Measurements from ENCODE around the gene COL8A2. TPM values are rescaled to one million over a fixed set of nuclear protein-coding genes. Genes with fewer than 3 reads are reported as not detected.

COL8A2 gene
- total and polyA plus RNA-seq, 2 donors (not counting 3 experiments of a cell fraction or from before 2014, with no cell fraction given): 1.2 to 1.3 TPM

DNA sequence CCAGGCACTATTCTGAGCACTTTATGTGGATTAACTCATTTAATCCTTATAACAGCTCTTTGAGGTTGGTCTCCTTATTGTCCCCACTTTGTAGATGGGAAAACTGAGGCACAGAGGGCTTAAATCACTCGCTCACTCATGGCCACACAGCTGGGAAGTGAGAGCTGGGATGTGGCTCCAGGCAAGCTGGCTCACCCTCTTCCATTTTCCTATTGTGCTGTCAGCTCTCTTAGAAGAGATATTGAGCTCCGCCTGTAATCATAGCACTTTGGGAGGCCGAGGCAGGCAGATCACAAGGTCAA is 3.8 kb upstream of the COL8A2 start:
- FAIRE-seq (no peak), DNase-seq (ENCODE audit: low read depth, low spot score) (no peak)
- peaks cover 5 to 9% of the 10 kb centered on the region in 2 experiments for H3K27me3 ChIP-seq (ENCODE audit: control insufficient read depth in 2 of 2, insufficient read depth in 2 of 2, low read length in 2 of 2)
- dilution Hi-C loops (cut with MboI; ENCODE audit: extremely low pct_ligation_motif_present, low sequenced_read_pairs): no loop called here
- no peaks in the 10 kb centered on the region for H3K79me2 ChIP-seq (ENCODE audit: control insufficient read depth, insufficient read depth, low read length)
- TF ChIP-seq, protein P1, sequence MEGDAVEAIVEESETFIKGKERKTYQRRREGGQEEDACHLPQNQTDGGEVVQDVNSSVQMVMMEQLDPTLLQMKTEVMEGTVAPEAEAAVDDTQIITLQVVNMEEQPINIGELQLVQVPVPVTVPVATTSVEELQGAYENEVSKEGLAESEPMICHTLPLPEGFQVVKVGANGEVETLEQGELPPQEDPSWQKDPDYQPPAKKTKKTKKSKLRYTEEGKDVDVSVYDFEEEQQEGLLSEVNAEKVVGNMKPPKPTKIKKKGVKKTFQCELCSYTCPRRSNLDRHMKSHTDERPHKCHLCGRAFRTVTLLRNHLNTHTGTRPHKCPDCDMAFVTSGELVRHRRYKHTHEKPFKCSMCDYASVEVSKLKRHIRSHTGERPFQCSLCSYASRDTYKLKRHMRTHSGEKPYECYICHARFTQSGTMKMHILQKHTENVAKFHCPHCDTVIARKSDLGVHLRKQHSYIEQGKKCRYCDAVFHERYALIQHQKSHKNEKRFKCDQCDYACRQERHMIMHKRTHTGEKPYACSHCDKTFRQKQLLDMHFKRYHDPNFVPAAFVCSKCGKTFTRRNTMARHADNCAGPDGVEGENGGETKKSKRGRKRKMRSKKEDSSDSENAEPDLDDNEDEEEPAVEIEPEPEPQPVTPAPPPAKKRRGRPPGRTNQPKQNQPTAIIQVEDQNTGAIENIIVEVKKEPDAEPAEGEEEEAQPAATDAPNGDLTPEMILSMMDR (IDR thresholded peaks at IDR 0.05; ENCODE audit: extremely low read depth in 1 of 2, insufficient read depth in 1 of 2, low read depth in 1 of 2, low read length in 2 of 2): no peak
- TF ChIP-seq, protein P2, sequence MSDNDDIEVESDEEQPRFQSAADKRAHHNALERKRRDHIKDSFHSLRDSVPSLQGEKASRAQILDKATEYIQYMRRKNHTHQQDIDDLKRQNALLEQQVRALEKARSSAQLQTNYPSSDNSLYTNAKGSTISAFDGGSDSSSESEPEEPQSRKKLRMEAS (IDR thresholded peaks at IDR 0.05; ENCODE audit: insufficient read depth, insufficient read length): no peak
- no peak for TF ChIP-seq POLR2AphosphoS5 (IDR thresholded peaks at IDR 0.05; ENCODE audit: insufficient read depth, low read depth, low read length)
- no peak for TF ChIP-seq GATA2 (IDR thresholded peaks at IDR 0.05; ENCODE audit: insufficient read depth, insufficient read length, low read depth, low read length)
- no peak for TF ChIP-seq EZH2 (IDR thresholded peaks at IDR 0.05; ENCODE audit: borderline replicate concordance, low read depth, low read length, severe bottlenecking)
- no peak for TF ChIP-seq POLR2A (IDR thresholded peaks at IDR 0.05; ENCODE audit: low read depth, low read length)
- TF ChIP-seq JUN (IDR thresholded peaks at IDR 0.05; ENCODE audit: borderline replicate concordance, insufficient read depth, insufficient read length, low read depth): no peak
- TF ChIP-seq MYC (IDR thresholded peaks at IDR 0.05; ENCODE audit: low read depth, low read length): no peak
- TF ChIP-seq FOS (IDR thresholded peaks at IDR 0.05; ENCODE audit: borderline replicate concordance, insufficient read depth, low read length): no peak
- H3K36me3 ChIP-seq (ENCODE audit: control insufficient read depth in 2 of 2, extremely low read depth in 1 of 2, insufficient read depth in 2 of 2, low read length in 2 of 2): no peaks in the 10 kb centered on the region
- H3K4me1 ChIP-seq (ENCODE audit: control insufficient read depth, extremely low read depth, insufficient read depth, low read length): peaks cover 7% of the 10 kb centered on the region
- no TSS peak for BruUV-seq (replicated peaks)
- H3K4me2 ChIP-seq (ENCODE audit: insufficient read depth, low read length): no peak overlapping the region
- ChIA-PET POLR2A (no interaction called here), CTCF (interaction anchor here (1.0 to 2.2 kb wide), 2 partner anchors 10 to 32 kb away, joined by 3 to 6 read pairs; no protein-coding TSS in a partner anchor)
- H2AFZ ChIP-seq (ENCODE audit: low read depth, low read length): no peak overlapping the region
- no peaks in the 10 kb centered on the region for H4K20me1 ChIP-seq (replicated peaks; ENCODE audit: control insufficient read depth, extremely low read depth, insufficient read depth, low read length)
- H3K9me3 ChIP-seq (replicated peaks; ENCODE audit: control insufficient read depth, insufficient read depth, low read length): no peaks in the 10 kb centered on the region
- no peak overlapping the region for H3K9ac ChIP-seq (replicated peaks; ENCODE audit: extremely low read depth, insufficient read depth, low read length)
- no peak overlapping the region for H3K27ac ChIP-seq (ENCODE audit: insufficient read depth, low read depth, low read length)
- intact Hi-C loops (cut with micrococcal nuclease): no loop called here
- H3K4me3 ChIP-seq (replicated peaks in 1 of 3; ENCODE audit: insufficient read depth in 1 of 3, low read depth in 1 of 3, low read length in 3 of 3): no peak overlapping the region
- H3K9me1 ChIP-seq (replicated peaks; ENCODE audit: control insufficient read depth, extremely low read depth, insufficient read depth, low read length): no peaks in the 10 kb centered on the region

Data from endothelial cell of umbilical vein (primary cell).